A549 (cell line): ENCODE results near the gene CHST15. TPM values are rescaled to one million over a fixed set of nuclear protein-coding genes. Genes with fewer than 3 reads are reported as not detected.

ENCODE experiments used
- ATAC-seq, 2 experiments: fragments of 200-7000 bp in 1 of 2; fragments of >200 bp in 1 of 2; cut with Nextera tagmentation in 1 of 2; cut with Tn5 transposase in 1 of 2; 3 replicates each; pipeline versions ENCODE4 v1.8.0 to v1.9.1; 2018 to 2020; ENCODE audit warnings: mild to moderate bottlenecking in 1 of 2, moderate library complexity in 1 of 2
- CTCF ChIA-PET: fragments of 300-600 bp; sonication (Branson Sonifier 250); formaldehyde crosslinking; extraction: SDS; loops from one replicate; lab custom pipeline; 2021; ENCODE audit warnings: antibody characterized with exemption, inconsistent platforms; lab: Yijun Ruan, JAX
- POLR2A ChIA-PET: fragments of 350-600 bp; formaldehyde crosslinking; extraction: SDS; loops from one replicate; lab custom pipeline; 2021; ENCODE audit warnings: antibody characterized with exemption, inconsistent platforms; lab: Yijun Ruan, JAX
- DNase-seq, 2 experiments: peaks; one replicate each; pipeline versions ENCODE4 v3.0.0 to v3.0.0-alpha.2; 2011 to 2016; ENCODE audit warnings: low read depth in 1 of 2, low spot score in 1 of 2
- FAIRE-seq: peaks from 2 replicates; lab custom pipeline; 2011; peaks lifted over from hg19 to GRCh38; lab: Jason Lieb, UNC
- H3K27ac ChIP-seq, 2 experiments: fragments of >200 bp; sonication (Bioruptor Twin); formaldehyde crosslinking; 3 replicates each; pipeline ENCODE4 v1.5.1; 2016 to 2017
- H3K4me1 ChIP-seq: fragments of >200 bp; sonication (Bioruptor Twin); formaldehyde crosslinking; 3 replicates; pipeline ENCODE4 v1.6.1; 2016
- H3K4me2 ChIP-seq: fragments of >200 bp; sonication (Bioruptor Twin); formaldehyde crosslinking; 3 replicates; pipeline ENCODE4 v1.6.1; 2016
- H3K4me3 ChIP-seq: fragments of >200 bp; sonication (Bioruptor Twin); formaldehyde crosslinking; 3 replicates; pipeline ENCODE4 v1.5.1; 2016
- H3K9me3 ChIP-seq: fragments of >200 bp; sonication (Bioruptor Twin); formaldehyde crosslinking; 3 replicates; pipeline ENCODE4 v1.6.1; 2016
- BCL3 ChIP-seq: fragments of >200 bp; sonication (Bioruptor Twin); formaldehyde crosslinking; IDR thresholded peaks from 3 replicates; pipeline ENCODE4 v1.6.1; 2016
- CHD2 ChIP-seq: fragments of 150-350 bp; IDR thresholded peaks from 2 replicates; pipeline ENCODE4 v1.6.1; 2014; ENCODE audit warnings: low read length; ENCODE audit not compliant: partially characterized antibody
- CHD4 ChIP-seq: fragments of 200-600 bp; sonication (generic); IDR thresholded peaks from 2 replicates; pipeline ENCODE4 v1.6.1; 2016; ENCODE audit warnings: antibody characterized with exemption, mild to moderate bottlenecking, borderline replicate concordance
- CTCF ChIP-seq: fragments of >200 bp; sonication (Bioruptor Twin); formaldehyde crosslinking; IDR thresholded peaks from 3 replicates; pipeline ENCODE4 v1.5.1; 2016
- EHF ChIP-seq: fragments of 250-450 bp; sonication (Bioruptor Pico); IDR thresholded peaks from 2 replicates; pipeline ENCODE4 v1.5.0; 2020; ENCODE audit warnings: mild to moderate bottlenecking
- ELK1 ChIP-seq: fragments of 150-350 bp; IDR thresholded peaks from 2 replicates; pipeline ENCODE4 v1.6.1; 2014; ENCODE audit warnings: low read depth, mild to moderate bottlenecking, low read length
- ESRRA ChIP-seq: fragments of 150-350 bp; IDR thresholded peaks from 2 replicates; pipeline ENCODE4 v1.6.1; 2014; ENCODE audit warnings: mild to moderate bottlenecking, low read length, borderline replicate concordance
- FOSB ChIP-seq: fragments of 250-450 bp; sonication (Bioruptor Pico); IDR thresholded peaks from 2 replicates; pipeline ENCODE4 v1.5.0; 2020; ENCODE audit warnings: mild to moderate bottlenecking, moderate library complexity
- HOXA7 ChIP-seq: fragments of 250-450 bp; sonication (Bioruptor Pico); IDR thresholded peaks from 2 replicates; pipeline ENCODE4 v1.5.0; 2020; ENCODE audit warnings: mild to moderate bottlenecking, moderate library complexity
- HOXB5 ChIP-seq: fragments of 250-450 bp; sonication (Bioruptor Pico); IDR thresholded peaks from 2 replicates; pipeline ENCODE4 v1.5.0; 2020; ENCODE audit warnings: mild to moderate bottlenecking, moderate library complexity
- JUN ChIP-seq, 2 experiments: fragments of >200 bp; sonication (Bioruptor Twin); formaldehyde crosslinking; IDR thresholded peaks; 2 replicates in 1 of 2; 3 replicates in 1 of 2; pipeline ENCODE4 v1.6.1; 2016 to 2017
- JUNB ChIP-seq: fragments of >200 bp; sonication (Bioruptor Twin); formaldehyde crosslinking; IDR thresholded peaks from 2 replicates; pipeline ENCODE4 v1.6.1; 2016
- MAX ChIP-seq: IDR thresholded peaks from 2 replicates; pipeline ENCODE4 v1.6.1; 2012
- MAZ ChIP-seq: fragments of 150-350 bp; IDR thresholded peaks from 2 replicates; pipeline ENCODE4 v1.6.1; 2014; ENCODE audit warnings: antibody characterized with exemption, low read depth, low read length, borderline replicate concordance
- NPAS2 ChIP-seq: fragments of 250-450 bp; sonication (Bioruptor Pico); IDR thresholded peaks from 2 replicates; pipeline ENCODE4 v1.8.0; 2022; ENCODE audit warnings: mild to moderate bottlenecking, moderate library complexity, borderline replicate concordance
- PHF8 ChIP-seq: fragments of 200-600 bp; sonication (generic); IDR thresholded peaks from 2 replicates; pipeline ENCODE4 v1.6.1; 2016; ENCODE audit warnings: low read depth, mild to moderate bottlenecking, antibody characterized with exemption, moderate library complexity, borderline replicate concordance
- SMC3 ChIP-seq: fragments of >200 bp; sonication (Bioruptor Twin); formaldehyde crosslinking; IDR thresholded peaks from 3 replicates; pipeline ENCODE4 v1.6.1; 2018; ENCODE audit warnings: inconsistent platforms
- TP53 ChIP-seq: fragments of 250-450 bp; sonication (Bioruptor Pico); IDR thresholded peaks from 2 replicates; pipeline ENCODE4 v1.5.0; 2021; ENCODE audit warnings: mild to moderate bottlenecking, moderate library complexity
- USF2 ChIP-seq: fragments of 450-650 bp; IDR thresholded peaks from 2 replicates; pipeline ENCODE4 v1.6.1; 2014; ENCODE audit warnings: antibody characterized with exemption
- ZC3H11A ChIP-seq: fragments of 450-650 bp; IDR thresholded peaks from 2 replicates; pipeline ENCODE4 v1.6.1; 2014; ENCODE audit warnings: antibody characterized with exemption, mild to moderate bottlenecking
- ZSCAN20 ChIP-seq: fragments of 250-450 bp; sonication (Bioruptor Pico); IDR thresholded peaks from 2 replicates; pipeline ENCODE4 v1.8.0; 2022; ENCODE audit warnings: mild to moderate bottlenecking, moderate library complexity
- WGBS: methylation state at CpG from one replicate; pipeline ENCODE4 v1.1.6; 2017; ENCODE audit errors: missing lambda C conversion rate; 5-methylcytosine and 5-hydroxymethylcytosine counted together
- polyA plus RNA-seq, 4 experiments: library from polyadenylated mRNA; depleted of rRNA in 3 of 4; stranded (reverse); fragments of >200 nt; fragmentation: RNase III in 1 of 4; extraction: RNeasy Plus Mini Kit Qiagen cat#74134 plus additional on column Dnase treatment in 1 of 4; gene quantifications; 2 replicates in 3 of 4; 3 replicates in 1 of 4; pipeline ENCODE4 v1.2.3, GENCODE V29; 2011 to 2017
- TF ChIP-seq, protein P1 (sequence below): fragments of 250-450 bp; sonication (Bioruptor Pico); IDR thresholded peaks from 2 replicates; pipeline ENCODE4 v1.5.0; 2021; ENCODE audit warnings: mild to moderate bottlenecking, moderate library complexity, borderline replicate concordance
- TF ChIP-seq, protein P2 (sequence below): IDR thresholded peaks from 2 replicates; pipeline ENCODE4 v1.6.1; 2012

CHST15 gene
- polyA plus RNA-seq, 2 of the 4 experiments (the other 2 are of a cell fraction), result 5.1 to 10.3 TPM

DNA sequence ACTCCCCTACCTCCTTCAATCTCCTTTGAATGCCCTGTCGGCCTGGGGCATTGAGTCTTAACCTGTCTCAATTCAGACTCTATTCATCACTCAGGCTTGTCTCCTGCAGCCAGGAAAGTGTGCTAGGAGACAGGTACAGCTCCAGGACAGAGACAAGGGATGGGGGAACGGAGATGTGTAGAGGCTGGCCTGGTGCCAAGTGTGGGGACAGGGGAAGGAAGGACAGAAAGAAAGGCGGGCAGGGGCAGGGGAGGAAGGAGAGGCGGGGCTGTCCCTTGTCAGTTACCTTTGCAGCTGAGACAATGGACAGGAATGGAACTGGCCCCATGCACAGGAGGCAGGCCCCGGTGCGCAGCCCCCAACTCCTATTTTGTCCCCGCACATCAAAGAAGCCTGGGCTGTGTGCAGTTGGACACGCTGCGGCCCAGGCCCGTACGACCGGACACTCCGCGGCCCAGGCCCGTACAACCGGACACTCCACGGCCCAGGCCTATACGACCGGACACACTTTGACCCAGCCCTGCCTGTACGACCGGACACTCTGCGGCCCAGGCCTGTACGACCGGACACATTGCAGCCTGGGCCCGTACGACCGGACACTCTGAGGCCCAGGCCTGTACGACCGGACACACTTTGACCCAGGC lies 36.9 kb downstream of the CHST15 start:
- H3K9me3 ChIP-seq, result no peaks in the 10 kb centered on the region
- no peak for DNase-seq
- no peak overlapping the region for H3K27ac ChIP-seq
- H3K4me3 ChIP-seq, result no peak overlapping the region
- H3K4me1 ChIP-seq, result 0 out of 3 replicates have a peak, but pooled peaks cover 5% of the 10 kb centered on the region
- H3K4me2 ChIP-seq, result no peak overlapping the region
- no peak for ATAC-seq
- TF ChIP-seq MAZ (no peak), BCL3 (no peak), JUNB (no peak), ESRRA (no peak), ZC3H11A (no peak), NPAS2 (CRISPR knock-in tag) (no peak), ZSCAN20 (CRISPR knock-in tag) (no peak), HOXA7 (no peak), JUN (IDR thresholded peaks at IDR 0.05) (no peak), MAX (no peak), EHF (CRISPR knock-in tag) (no peak), CTCF (no peak), HOXB5 (CRISPR knock-in tag) (no peak)
- TF ChIP-seq, protein P1, sequence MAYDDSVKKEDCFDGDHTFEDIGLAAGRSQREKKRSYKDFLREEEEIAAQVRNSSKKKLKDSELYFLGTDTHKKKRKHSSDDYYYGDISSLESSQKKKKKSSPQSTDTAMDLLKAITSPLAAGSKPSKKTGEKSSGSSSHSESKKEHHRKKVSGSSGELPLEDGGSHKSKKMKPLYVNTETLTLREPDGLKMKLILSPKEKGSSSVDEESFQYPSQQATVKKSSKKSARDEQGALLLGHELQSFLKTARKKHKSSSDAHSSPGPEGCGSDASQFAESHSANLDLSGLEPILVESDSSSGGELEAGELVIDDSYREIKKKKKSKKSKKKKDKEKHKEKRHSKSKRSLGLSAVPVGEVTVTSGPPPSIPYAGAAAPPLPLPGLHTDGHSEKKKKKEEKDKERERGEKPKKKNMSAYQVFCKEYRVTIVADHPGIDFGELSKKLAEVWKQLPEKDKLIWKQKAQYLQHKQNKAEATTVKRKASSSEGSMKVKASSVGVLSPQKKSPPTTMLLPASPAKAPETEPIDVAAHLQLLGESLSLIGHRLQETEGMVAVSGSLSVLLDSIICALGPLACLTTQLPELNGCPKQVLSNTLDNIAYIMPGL (CRISPR knock-in tag), result no peak
- TF ChIP-seq, protein P2, sequence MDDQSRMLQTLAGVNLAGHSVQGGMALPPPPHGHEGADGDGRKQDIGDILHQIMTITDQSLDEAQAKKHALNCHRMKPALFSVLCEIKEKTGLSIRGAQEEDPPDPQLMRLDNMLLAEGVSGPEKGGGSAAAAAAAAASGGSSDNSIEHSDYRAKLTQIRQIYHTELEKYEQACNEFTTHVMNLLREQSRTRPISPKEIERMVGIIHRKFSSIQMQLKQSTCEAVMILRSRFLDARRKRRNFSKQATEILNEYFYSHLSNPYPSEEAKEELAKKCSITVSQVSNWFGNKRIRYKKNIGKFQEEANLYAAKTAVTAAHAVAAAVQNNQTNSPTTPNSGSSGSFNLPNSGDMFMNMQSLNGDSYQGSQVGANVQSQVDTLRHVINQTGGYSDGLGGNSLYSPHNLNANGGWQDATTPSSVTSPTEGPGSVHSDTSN, result no peak
- FAIRE-seq, result no peak
- ChIA-PET CTCF (interaction anchor here (0.6 to 1.2 kb wide), 3 partner anchors 60 to 301 kb away, joined by 3 read pairs; no protein-coding TSS in a partner anchor), POLR2A (no interaction called here)
- 97% methylated on average over 27 of the region's 29 CpGs for WGBS

GRCh38 chr10:124053971-124054370 lies 39.4 kb downstream of the CHST15 start:
- Histone ChIP-seq H3K9me3 (no peaks in the 10 kb centered on the region), H3K4me3 (no peak overlapping the region), H3K4me1 (peaks cover 14% of the 10 kb centered on the region; the same call in 1 of the 3 replicates), H3K4me2 (no peak overlapping the region), H3K27ac (no peak overlapping the region)
- FAIRE-seq, result no peak
- 61% methylated on average over 2 of the region's 2 CpGs for WGBS
- DNase-seq, result no peak
- CTCF ChIA-PET, result interaction anchor here (0.5 to 2.5 kb wide), 2 partner anchors 59 to 1012 kb away, joined by 3 to 12 read pairs; no protein-coding TSS in a partner anchor
- no peak for ATAC-seq
- POLR2A ChIA-PET, result no interaction called here
- TF ChIP-seq ELK1 (no peak), CHD4 (no peak), SMC3 (no peak), TP53 (no peak), USF2 (no peak), ZSCAN20 (CRISPR knock-in tag) (no peak), FOSB (CRISPR knock-in tag) (no peak), CHD2 (no peak), PHF8 (no peak), MAZ (no peak), MAX (no peak)
